Neuronal stem cell (in vitro differentiated cells): Measurements from ENCODE around the gene SENP1.
A peak's percentile ranks its signal among the peaks of the same experiment; 100 is the strongest.

Source experiments
- DNase-seq: peaks from one replicate; pipeline ENCODE4 v3.0.0-alpha.2; 2013; ENCODE audit warnings: low spot score
- H2AFZ ChIP-seq: one replicate; pipeline ENCODE4 v1.6.1; 2013; ENCODE audit warnings: mild to moderate bottlenecking, low read length, inconsistent platforms
- H2AK5ac ChIP-seq: 2 replicates; pipeline ENCODE4 v1.6.1; 2013; ENCODE audit warnings: low read depth, mild to moderate bottlenecking, inconsistent platforms, low read length, moderate library complexity, mixed read lengths
- H2BK120ac ChIP-seq: 2 replicates; pipeline ENCODE4 v1.6.1; 2013; ENCODE audit warnings: low read depth, mild to moderate bottlenecking, inconsistent platforms, low read length, moderate library complexity, mixed read lengths
- H2BK12ac ChIP-seq: one replicate; pipeline ENCODE4 v1.6.1; 2013; ENCODE audit warnings: low read length, inconsistent platforms
- H2BK15ac ChIP-seq: 2 replicates; pipeline ENCODE4 v1.6.1; 2013; ENCODE audit warnings: mild to moderate bottlenecking, low read length, inconsistent platforms, mixed read lengths
- H2BK5ac ChIP-seq: one replicate; pipeline ENCODE4 v1.6.1; 2013; ENCODE audit warnings: inconsistent platforms, mild to moderate bottlenecking, low read length, moderate library complexity
- H3K14ac ChIP-seq: one replicate; pipeline ENCODE4 v1.6.1; 2013; ENCODE audit warnings: low read length, inconsistent platforms
- H3K18ac ChIP-seq: 2 replicates; pipeline ENCODE4 v1.6.1; 2013; ENCODE audit warnings: low read length, inconsistent platforms
- H3K23ac ChIP-seq: 2 replicates; pipeline ENCODE4 v1.6.1; 2013; ENCODE audit warnings: low read depth, mild to moderate bottlenecking, mixed read lengths, low read length, inconsistent platforms; ENCODE audit not compliant: poor library complexity
- H3K27ac ChIP-seq: replicated peaks from 3 replicates; pipeline ENCODE4 v1.5.1; 2013; ENCODE audit warnings: low read length, inconsistent platforms
- H3K27me3 ChIP-seq, 3 experiments: 2 replicates each; pipeline ENCODE4 v1.6.1; 2013; ENCODE audit warnings: low read length in 3 of 3, mild to moderate bottlenecking in 2 of 3, inconsistent platforms in 1 of 3, low read depth in 1 of 3, mixed read lengths in 1 of 3, moderate library complexity in 1 of 3; ENCODE audit not compliant: control insufficient read depth in 3 of 3, insufficient read depth in 3 of 3
- H3K36me3 ChIP-seq, 2 donors: replicated peaks in 1 of 2; 2 replicates each; pipeline ENCODE4 v1.6.1; 2013; ENCODE audit warnings: low read length in 2 of 2; ENCODE audit not compliant: control insufficient read depth in 2 of 2, insufficient read depth in 2 of 2
- H3K4ac ChIP-seq: 2 replicates; pipeline ENCODE4 v1.6.1; 2013; ENCODE audit warnings: inconsistent platforms, mild to moderate bottlenecking, low read length, moderate library complexity
- H3K4me1 ChIP-seq, 2 donors: 1 replicate in 1 of 2; 2 replicates in 1 of 2; pipeline ENCODE4 v1.6.1; 2013; ENCODE audit warnings: low read length in 2 of 2, low read depth in 1 of 2; ENCODE audit not compliant: control insufficient read depth in 2 of 2, insufficient read depth in 1 of 2
- H3K4me2 ChIP-seq: one replicate; pipeline ENCODE4 v1.6.1; 2013; ENCODE audit warnings: mild to moderate bottlenecking, low read length, inconsistent platforms; ENCODE audit not compliant: insufficient read depth, poor library complexity, severe bottlenecking
- H3K4me3 ChIP-seq, 2 donors: 2 replicates each; pipeline ENCODE4 v1.5.1; 2013; ENCODE audit warnings: low read length in 2 of 2, mild to moderate bottlenecking in 2 of 2, inconsistent platforms in 1 of 2, moderate library complexity in 1 of 2
- H3K79me1 ChIP-seq: one replicate; pipeline ENCODE4 v1.6.1; 2013; ENCODE audit warnings: low read depth, mild to moderate bottlenecking, inconsistent platforms, low read length, moderate library complexity
- H3K9ac ChIP-seq: one replicate; pipeline ENCODE4 v1.6.1; 2013; ENCODE audit warnings: mild to moderate bottlenecking, low read depth, low read length, inconsistent platforms; ENCODE audit not compliant: poor library complexity
- H3K9me3 ChIP-seq, 2 donors: replicated peaks in 1 of 2; 2 replicates each; pipeline versions ENCODE3 to v1.6.1; 2013; ENCODE audit warnings: low read length in 2 of 2, mild to moderate bottlenecking in 2 of 2, inconsistent platforms in 1 of 2, low read depth in 1 of 2, mixed read lengths in 1 of 2, moderate library complexity in 1 of 2; ENCODE audit not compliant: control insufficient read depth in 2 of 2, insufficient read depth in 1 of 2
- H4K8ac ChIP-seq: one replicate; pipeline ENCODE4 v1.6.1; 2013; ENCODE audit warnings: low read depth, mild to moderate bottlenecking, inconsistent platforms, low read length, moderate library complexity
- H4K91ac ChIP-seq: one replicate; pipeline ENCODE4 v1.6.1; 2013; ENCODE audit warnings: low read length, low read depth, mild to moderate bottlenecking, inconsistent platforms; ENCODE audit not compliant: poor library complexity
- WGBS, 2 donors: extraction: QIAGEN DNeasy Blood & Tissue Kit; methylation state at CpG; one replicate each; pipeline ENCODE4 v1.1.7; 2013; ENCODE audit warnings: missing lambda C conversion rate in 2 of 2, mixed read lengths in 1 of 2; ENCODE audit not compliant: insufficient read length in 2 of 2, insufficient replicate concordance in 1 of 2; ENCODE audit errors: extremely low coverage in 2 of 2; 5-methylcytosine and 5-hydroxymethylcytosine counted together

Gene SENP1

DNA sequence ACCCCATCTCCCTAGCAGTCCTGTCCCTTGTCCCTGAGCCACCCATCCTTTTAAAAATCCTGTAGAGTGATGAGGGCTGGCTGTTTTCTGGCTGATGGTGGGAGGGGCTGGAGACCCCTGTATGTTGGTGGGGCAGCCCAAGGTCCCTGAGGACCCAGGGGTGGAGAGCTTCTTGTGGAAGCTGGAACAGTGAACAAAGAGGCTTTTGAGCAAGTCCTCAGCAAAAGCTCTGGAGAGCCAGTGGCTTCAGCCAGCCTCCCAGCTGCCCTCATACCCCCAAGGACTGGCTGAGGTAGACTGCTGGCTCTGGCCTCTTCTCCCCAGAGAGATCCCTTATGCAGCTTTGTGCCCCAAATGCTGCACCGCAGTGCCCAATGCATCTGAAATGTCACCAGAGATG lies 72.4 kb downstream of the SENP1 start:
- Histone ChIP-seq H4K8ac (no peak overlapping the region), H3K4me2 (no peak overlapping the region), H3K27me3 (no peaks in the 10 kb centered on the region), H2BK15ac (peak overlapping the region; percentile 60), H3K4ac (no peak overlapping the region), H2AFZ (no peak overlapping the region), H3K9ac (no peak overlapping the region), H3K4me1 (peaks cover 24 to 32% of the 10 kb centered on the region in 2 donors), H3K14ac (no peak overlapping the region), H3K23ac (no peak overlapping the region), H3K4me3 (no peak overlapping the region), H2AK5ac (no peak overlapping the region), H3K79me1 (no peaks in the 10 kb centered on the region), H2BK120ac (no peak overlapping the region), H3K9me3 (no peaks in the 10 kb centered on the region), H2BK12ac (no peak overlapping the region), H3K18ac (peak overlapping the region; percentile 11), H3K36me3 (no peaks in the 10 kb centered on the region), H4K91ac (no peak overlapping the region), H2BK5ac (no peak overlapping the region), H3K27ac (no peak overlapping the region)
- no CpG with 5 or more reads among the region's 1 CpG for WGBS, 2 donors
- no peak for DNase-seq

DNA sequence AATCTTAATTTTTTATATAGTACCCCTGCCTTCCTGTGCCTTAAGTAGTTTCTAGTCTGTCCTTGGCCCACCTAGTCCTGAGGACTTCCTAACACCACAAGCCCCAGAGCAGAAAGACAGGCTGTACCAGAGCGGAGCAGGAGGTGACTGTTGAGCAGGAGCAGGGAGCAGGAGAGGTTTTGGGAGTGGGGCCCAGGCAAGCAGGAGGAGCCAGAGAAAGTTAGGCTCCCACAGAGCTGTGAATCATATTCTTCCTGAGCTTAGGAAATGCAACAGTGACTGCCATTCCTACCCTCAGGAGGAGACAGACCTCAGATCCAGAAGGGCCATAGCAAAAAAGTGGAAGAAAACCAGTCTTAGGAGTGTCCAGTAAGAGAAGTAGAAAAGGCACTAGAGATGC lies 73.3 kb downstream of the SENP1 start:
- Histone ChIP-seq H2AK5ac (no peak overlapping the region), H3K36me3 (no peaks in the 10 kb centered on the region), H2BK120ac (no peak overlapping the region), H3K4me2 (no peak overlapping the region), H3K14ac (no peak overlapping the region), H3K4me1 (peaks cover 22 to 30% of the 10 kb centered on the region in 2 donors), H2BK15ac (no peak overlapping the region), H2BK5ac (no peak overlapping the region), H2AFZ (no peak overlapping the region), H3K27me3 (no peaks in the 10 kb centered on the region), H4K8ac (no peak overlapping the region), H3K79me1 (no peaks in the 10 kb centered on the region), H4K91ac (no peak overlapping the region), H3K9me3 (no peaks in the 10 kb centered on the region), H2BK12ac (no peak overlapping the region), H3K4me3 (no peak overlapping the region), H3K23ac (no peak overlapping the region), H3K9ac (no peak overlapping the region), H3K27ac (no peak overlapping the region), H3K4ac (no peak overlapping the region), H3K18ac (peak overlapping the region; percentile 39)
- WGBS, 2 donors, result no CpG with 5 or more reads among the region's 1 CpG
- DNase-seq, result no peak

DNA sequence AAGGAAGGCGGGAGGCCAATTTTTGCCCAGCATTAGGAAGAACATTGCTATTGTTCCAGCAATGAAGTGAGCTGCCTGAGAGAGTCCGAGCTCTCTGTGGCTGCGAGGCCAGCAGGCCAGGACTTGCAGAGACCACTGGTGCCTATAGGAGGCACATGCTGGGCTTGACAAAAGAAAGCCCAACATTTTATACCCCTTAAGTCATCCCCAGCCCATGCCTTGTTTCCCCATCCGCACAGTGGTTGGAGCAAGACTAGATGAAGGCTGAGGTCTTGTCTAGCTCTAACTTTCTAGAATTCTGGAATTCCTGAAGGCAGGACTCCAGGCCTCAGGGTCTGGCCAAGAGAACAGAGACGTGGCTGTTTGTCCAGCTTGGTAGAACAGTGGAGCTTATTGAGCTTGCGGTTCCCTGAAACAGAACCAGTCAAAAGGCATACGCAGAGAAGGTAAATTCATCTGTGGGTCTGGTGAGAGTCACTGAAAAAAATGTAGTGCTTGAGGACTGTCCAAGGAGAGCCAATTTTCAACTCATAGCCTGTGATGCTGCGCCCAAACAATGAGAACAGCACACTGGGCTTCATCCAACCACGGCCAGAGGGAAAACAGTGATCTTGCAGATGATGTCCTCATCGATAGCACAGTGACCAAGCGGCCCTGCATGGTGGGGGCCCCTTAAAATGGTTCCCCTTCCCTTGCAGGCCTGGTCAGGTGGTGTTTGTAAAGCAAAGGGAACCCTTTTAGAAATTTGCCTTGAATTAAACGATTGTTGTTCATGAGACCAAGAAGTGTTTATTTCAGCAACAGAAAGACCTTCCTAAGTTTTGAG lies 74.5 kb downstream of the SENP1 start:
- Histone ChIP-seq H3K18ac (no peak overlapping the region), H2AFZ (peak overlapping the region; percentile 54), H3K4me2 (no peak overlapping the region), H3K27ac (no peak overlapping the region), H3K4me1 (peaks cover 25 to 30% of the 10 kb centered on the region in 2 donors), H2AK5ac (no peak overlapping the region), H4K91ac (no peak overlapping the region), H3K79me1 (no peaks in the 10 kb centered on the region), H3K23ac (no peak overlapping the region), H2BK5ac (no peak overlapping the region), H2BK12ac (no peak overlapping the region), H4K8ac (no peak overlapping the region), H2BK15ac (no peak overlapping the region), H3K14ac (no peak overlapping the region), H3K27me3 (no peaks in the 10 kb centered on the region), H3K9ac (no peak overlapping the region), H3K4ac (no peak overlapping the region), H3K36me3 (no peaks in the 10 kb centered on the region), H3K9me3 (no peaks in the 10 kb centered on the region), H3K4me3 (no peak overlapping the region), H2BK120ac (no peak overlapping the region)
- WGBS, 2 donors, result no CpG with 5 or more reads among the region's 12 CpGs
- DNase-seq, result no peak

GRCh38 chr12:48030173-48030650 lies 75.7 kb downstream of the SENP1 start:
- Histone ChIP-seq H3K18ac (peak overlapping the region; percentile 78), H3K79me1 (no peaks in the 10 kb centered on the region), H2AK5ac (peak overlapping the region; percentile 58), H3K4me1 (peaks cover 27 to 34% of the 10 kb centered on the region in 2 donors), H3K4me3 (no peak overlapping the region), H3K27ac (no peak overlapping the region), H2BK120ac (peak overlapping the region; percentile 51), H3K9me3 (no peaks in the 10 kb centered on the region), H2AFZ (peak overlapping the region; percentile 77), H3K14ac (no peak overlapping the region), H3K9ac (no peak overlapping the region), H3K4me2 (no peak overlapping the region), H2BK12ac (peak overlapping the region; percentile 36), H2BK5ac (no peak overlapping the region), H3K27me3 (no peaks in the 10 kb centered on the region), H3K36me3 (no peaks in the 10 kb centered on the region), H3K4ac (no peak overlapping the region), H2BK15ac (peak overlapping the region; percentile 93), H4K8ac (no peak overlapping the region), H3K23ac (no peak overlapping the region), H4K91ac (peak overlapping the region; percentile 73)
- WGBS, 2 donors, result no CpG with 5 or more reads among the region's 4 CpGs
- DNase-seq, result no peak
